HG03025 (cell line): Measurements from ENCODE around the gene FAM162A.
"Not testable (repeated sequence)": the region's sequence is repeated elsewhere in the genome, so short reads cannot be mapped to it uniquely, and the experiment has no call there.

Experiments
- ATAC-seq: cut with Tn5 transposase; IDR thresholded peaks from one replicate; pipeline ENCODE4 v1.9.1; 2021; ENCODE audit warnings: mild to moderate bottlenecking, moderate library complexity; ENCODE audit not compliant: unreplicated experiment, low FRiP score

The FAM162A gene

GRCh38 chr3:122415104-122415744, 31.2 kb downstream of the FAM162A start:
- peak; percentile 53 for ATAC-seq

- ATAC-seq = peak; percentile 86
Observed at GRCh38 chr3:122415762-122416654, 32.0 kb downstream of the FAM162A start, which contains the start of gene WDR5B. WDR5B (minus strand) TSS chr3:122416062; CDS start chr3:122415528, 534 bp downstream.

GRCh38 chr3:122416966-122417365, 33.0 kb downstream of the FAM162A start:
- no peak for ATAC-seq

GRCh38 chr3:122421101-122421500, 37.1 kb downstream of the FAM162A start:
- ATAC-seq = no peak

GRCh38 chr3:122421836-122422235, 37.9 kb downstream of the FAM162A start:
- ATAC-seq = no peak

- no peak for ATAC-seq
Observed at GRCh38 chr3:122427857-122428471, 44.0 kb downstream of the FAM162A start.

GRCh38 chr3:122430371-122430770, 46.4 kb downstream of the FAM162A start:
- ATAC-seq = no peak

GRCh38 chr3:122435950-122436349, 52.0 kb downstream of the FAM162A start:
- ATAC-seq = no peak

GRCh38 chr3:122443090-122443489, 59.1 kb downstream of the FAM162A start:
- no peak for ATAC-seq

- ATAC-seq = not testable (repeated sequence)
Observed at GRCh38 chr3:122443762-122444490, 59.9 kb downstream of the FAM162A start.

GRCh38 chr3:122444491-122444887, 60.5 kb downstream of the FAM162A start:
- not testable (repeated sequence) for ATAC-seq

GRCh38 chr3:122448218-122448617, 64.2 kb downstream of the FAM162A start:
- ATAC-seq = not testable (repeated sequence)

GRCh38 chr3:122451371-122451770, 67.4 kb downstream of the FAM162A start:
- no peak for ATAC-seq

- ATAC-seq = no peak
Observed at GRCh38 chr3:122456074-122456473, 72.1 kb downstream of the FAM162A start.

GRCh38 chr3:122457706-122458105, 73.7 kb downstream of the FAM162A start:
- ATAC-seq = no peak

GRCh38 chr3:122458992-122459391, 75.0 kb downstream of the FAM162A start:
- no peak for ATAC-seq

- ATAC-seq = no peak
Observed at GRCh38 chr3:122461806-122462205, 77.8 kb downstream of the FAM162A start.
